Breast epithelium (tissue), 4 donors: ENCODE results near the gene BACH2. TPM values are rescaled to one million over a fixed set of nuclear protein-coding genes. Genes with fewer than 3 reads are reported as not detected.

Experiments used
- DNase-seq, 2 donors: peaks; one replicate each; pipeline ENCODE4 v3.0.0-alpha.2; 2019; ENCODE audit warnings: low spot score in 2 of 2
- H3K27ac ChIP-seq, 2 donors: fragments of 200-600 bp; sonication (generic) in 1 of 2; one replicate each; pipeline ENCODE4 v1.5.1; 2016 to 2019; ENCODE audit warnings: mild to moderate bottlenecking in 1 of 2
- H3K27me3 ChIP-seq, 2 donors: fragments of 200-600 bp; sonication (generic) in 1 of 2; one replicate each; pipeline versions ENCODE4 v1.5.1 to v1.6.0; 2017 to 2019; ENCODE audit warnings: control low read depth in 1 of 2, mild to moderate bottlenecking in 1 of 2
- H3K36me3 ChIP-seq: fragments of 200-600 bp; one replicate; pipeline ENCODE4 v1.5.1; 2019
- H3K4me1 ChIP-seq, 2 donors: fragments of 200-600 bp; sonication (generic); one replicate each; pipeline ENCODE4 v1.5.1; 2016 to 2019; ENCODE audit warnings: control low read depth in 1 of 2
- H3K4me3 ChIP-seq, 3 donors: fragments of 200-600 bp; sonication (generic); 1 replicate in 2 of 3; 2 replicates in 1 of 3; pipeline ENCODE4 v1.5.1; 2016 to 2019; ENCODE audit warnings: mild to moderate bottlenecking in 3 of 3, moderate library complexity in 2 of 3
- H3K9me3 ChIP-seq, 2 donors: fragments of 200-600 bp; sonication (generic) in 1 of 2; one replicate each; pipeline ENCODE4 v1.5.1; 2016 to 2019; ENCODE audit warnings: control low read depth in 1 of 2
- CTCF ChIP-seq, 3 donors: fragments of 450-650 bp; IDR thresholded peaks; one replicate each; pipeline ENCODE4 v1.5.1; 2016 to 2017; ENCODE audit warnings: antibody characterized with exemption in 3 of 3, mild to moderate bottlenecking in 3 of 3, moderate library complexity in 3 of 3
- POLR2A ChIP-seq: fragments of 450-650 bp; IDR thresholded peaks from one replicate; pipeline ENCODE4 v1.6.1; 2016; ENCODE audit warnings: antibody characterized with exemption, mild to moderate bottlenecking, moderate library complexity
- POLR2AphosphoS5 ChIP-seq, 3 donors: sonication (generic); formaldehyde crosslinking; IDR thresholded peaks; one replicate each; pipeline ENCODE4 v1.6.1; 2017; ENCODE audit warnings: antibody characterized with exemption in 3 of 3
- intact Hi-C: fragments of 100-400 bp; cut with DNase I; formaldehyde crosslinking; loops from one replicate; pipeline ENCODE4 v1.15.1; 2023; ENCODE audit warnings: low total_unique reads
- total RNA-seq, 3 donors: library from RNA; depleted of rRNA; stranded (reverse); fragments of >200 nt; gene quantifications; one replicate each; pipeline ENCODE4 v1.1.0, GENCODE V29; 2016

Gene BACH2
- total RNA-seq, 3 donors from 2014 or later = 6.2 to 13.8 (median 7.0) TPM

- H3K36me3 ChIP-seq = no peaks in the 10 kb centered on the region
- H3K9me3 ChIP-seq = no peaks in the 10 kb centered on the region
- TF ChIP-seq POLR2A = no peak
- TF ChIP-seq POLR2AphosphoS5 (IDR thresholded peaks at IDR 0.05) = no peak
- TF ChIP-seq CTCF (IDR thresholded peaks at IDR 0.05) = no peak
- H3K4me3 ChIP-seq = no peak overlapping the region
- intact Hi-C loops = loop anchor here (10.0 kb wide), 1 partner anchor 400 kb away; no protein-coding TSS in a partner anchor
- H3K4me1 ChIP-seq = no peaks in the 10 kb centered on the region
- peak overlapping the region in 1 of 2 donors; percentile 51 for H3K27ac ChIP-seq
- no peak for DNase-seq
- H3K27me3 ChIP-seq = no peaks in the 10 kb centered on the region
Measured at GRCh38 chr6:90074161-90074850, 222.3 kb downstream of the BACH2 start.

- H3K4me3 ChIP-seq = no peak overlapping the region
- H3K9me3 ChIP-seq = no peaks in the 10 kb centered on the region
- no peak for DNase-seq
- no peak overlapping the region for H3K27ac ChIP-seq
- H3K4me1 ChIP-seq = no peaks in the 10 kb centered on the region
- TF ChIP-seq CTCF (IDR thresholded peaks at IDR 0.05) (no peak), POLR2A (no peak), POLR2AphosphoS5 (IDR thresholded peaks at IDR 0.05) (no peak)
- no peaks in the 10 kb centered on the region for H3K27me3 ChIP-seq
- H3K36me3 ChIP-seq = no peaks in the 10 kb centered on the region
- intact Hi-C loops = loop anchor here (10.0 kb wide), 1 partner anchor 402 kb away; no protein-coding TSS in a partner anchor
Measured at GRCh38 chr6:90072935-90073464, 223.6 kb downstream of the BACH2 start.

- DNase-seq = no peak
- no peaks in the 10 kb centered on the region for H3K4me1 ChIP-seq
- H3K36me3 ChIP-seq = no peaks in the 10 kb centered on the region
- no peak overlapping the region for H3K27ac ChIP-seq
- no peaks in the 10 kb centered on the region for H3K9me3 ChIP-seq
- intact Hi-C loops = loop anchor here (10.0 kb wide), 1 partner anchor 402 kb away; no protein-coding TSS in a partner anchor
- H3K4me3 ChIP-seq = no peak overlapping the region
- H3K27me3 ChIP-seq = no peaks in the 10 kb centered on the region
- no peak for TF ChIP-seq CTCF (IDR thresholded peaks at IDR 0.05)
- no peak for TF ChIP-seq POLR2AphosphoS5 (IDR thresholded peaks at IDR 0.05)
- no peak for TF ChIP-seq POLR2A
Measured at GRCh38 chr6:90072501-90072900, 224.1 kb downstream of the BACH2 start.

GRCh38 chr6:90068703-90069523 is 227.7 kb downstream of the BACH2 start:
- no peak for DNase-seq

More at GRCh38 chr6:90068703-90069523, 227.7 kb downstream of the BACH2 start:
- Histone ChIP-seq H3K4me1 (no peaks in the 10 kb centered on the region), H3K9me3 (no peaks in the 10 kb centered on the region), H3K27me3 (no peaks in the 10 kb centered on the region), H3K36me3 (no peaks in the 10 kb centered on the region), H3K4me3 (no peak overlapping the region), H3K27ac (no peak overlapping the region)
- intact Hi-C loops = no loop called here
- TF ChIP-seq CTCF (IDR thresholded peaks at IDR 0.05) (no peak), POLR2A (no peak), POLR2AphosphoS5 (IDR thresholded peaks at IDR 0.05) (no peak)
